GM19438 (cell line): Measurements from ENCODE around the gene CACNA1H.

Source experiments
- ATAC-seq: cut with Tn5 transposase; IDR thresholded peaks from one replicate; pipeline ENCODE4 v1.9.1; 2021; ENCODE audit warnings: low read depth; ENCODE audit not compliant: unreplicated experiment

The CACNA1H gene

GRCh38 chr16:1206326-1206725 lies 53.4 kb downstream of the CACNA1H start:
- no peak for ATAC-seq

- no peak for ATAC-seq
Measured at GRCh38 chr16:1206786-1207185, 53.9 kb downstream of the CACNA1H start.

- ATAC-seq = no peak
Measured at GRCh38 chr16:1208239-1208830, 55.4 kb downstream of the CACNA1H start.

GRCh38 chr16:1209081-1209480 lies 56.2 kb downstream of the CACNA1H start:
- ATAC-seq = no peak

- ATAC-seq = no peak
Measured at GRCh38 chr16:1210461-1210860, 57.6 kb downstream of the CACNA1H start.

GRCh38 chr16:1211451-1212268 lies 58.8 kb downstream of the CACNA1H start:
- no peak for ATAC-seq

GRCh38 chr16:1212616-1213194 lies 59.8 kb downstream of the CACNA1H start:
- no peak for ATAC-seq

GRCh38 chr16:1213231-1213630 lies 60.3 kb downstream of the CACNA1H start:
- ATAC-seq = no peak

- ATAC-seq = no peak
Measured at GRCh38 chr16:1213796-1214372, 61.0 kb downstream of the CACNA1H start.

- ATAC-seq = no peak
Measured at GRCh38 chr16:1214719-1215118, 61.8 kb downstream of the CACNA1H start.

- ATAC-seq = no peak
Measured at GRCh38 chr16:1215574-1216295, 62.8 kb downstream of the CACNA1H start.

GRCh38 chr16:1216296-1216619 lies 63.4 kb downstream of the CACNA1H start:
- no peak for ATAC-seq

GRCh38 chr16:1216681-1217400 lies 63.9 kb downstream of the CACNA1H start:
- ATAC-seq = no peak

- no peak for ATAC-seq
Measured at GRCh38 chr16:1217526-1217925, 64.6 kb downstream of the CACNA1H start.

- ATAC-seq = no peak
Measured at GRCh38 chr16:1218061-1218929, 65.4 kb downstream of the CACNA1H start.

GRCh38 chr16:1218930-1219611 lies 66.2 kb downstream of the CACNA1H start:
- ATAC-seq = no peak

- ATAC-seq = no peak
Measured at GRCh38 chr16:1220098-1220728, 67.3 kb downstream of the CACNA1H start.

- no peak for ATAC-seq
Measured at GRCh38 chr16:1220841-1221627, 68.1 kb downstream of the CACNA1H start.
